ENCODE measurements around the gene OR12D2. TPM values are rescaled to one million over a fixed set of nuclear protein-coding genes. Genes with fewer than 3 reads are reported as not detected.

The OR12D2 gene
- not detected in 5 replicates for total RNA-seq (2022; extraction: Qiagen RNA extraction)

GRCh38 chr6:29395331-29395730, at the start of gene OR12D2:
Gene OR12D2 (plus strand): TSS chr6:29395631. CDS start chr6:29396700, 1,069 bp downstream.

GRCh38 chr6:29368765-29369164, 26.7 kb upstream of the OR12D2 start, which contains the start of gene OR5V1:
Gene OR5V1 (minus strand): TSS chr6:29368865. CDS start chr6:29356195, 12,670 bp downstream.

GRCh38 chr6:29375191-29375590, 20.2 kb upstream of the OR12D2 start, which contains the start of gene OR12D3:
Gene OR12D3 (minus strand): TSS chr6:29375291. CDS start chr6:29375287, 4 bp downstream.

GRCh38 chr6:29414588-29414987, 19.2 kb downstream of the OR12D2 start, which contains the start of gene OR12D1:
Gene OR12D1 (plus strand): TSS chr6:29414928.

GRCh38 chr6:29439006-29439405, 43.6 kb downstream of the OR12D2 start, which contains the start of gene OR10C1:
Gene OR10C1 (plus strand): TSS chr6:29439306. CDS start chr6:29440016, 710 bp downstream.

Other genes starting within 250 kb of the OR12D2 start
- not detected in 5 replicates for gene OR2J2, start 224.7 kb upstream of the OR12D2 start, total RNA-seq (2022; extraction: Qiagen RNA extraction)
- gene OR14J1, start 93.9 kb upstream of the OR12D2 start, total RNA-seq (2022; extraction: Qiagen RNA extraction): not detected in 5 replicates
- gene OR5V1, start 26.8 kb upstream of the OR12D2 start, total RNA-seq (2022; extraction: Qiagen RNA extraction): not detected in 5 replicates
- gene OR12D3, start 20.3 kb upstream of the OR12D2 start, total RNA-seq (2022; extraction: Qiagen RNA extraction): not detected in 5 replicates
- gene OR12D1, start 19.3 kb downstream of the OR12D2 start, total RNA-seq (2022; extraction: Qiagen RNA extraction): not detected in 5 replicates
- gene OR10C1, start 43.7 kb downstream of the OR12D2 start, total RNA-seq (2022; extraction: Qiagen RNA extraction): not detected in 5 replicates
- not detected in 5 replicates for gene OR11A1, start 61.4 kb downstream of the OR12D2 start, total RNA-seq (2022; extraction: Qiagen RNA extraction)
- gene OR2H1, start 61.5 kb downstream of the OR12D2 start, total RNA-seq (2022; extraction: Qiagen RNA extraction): not detected in 5 replicates
- gene MAS1L, start 92.3 kb downstream of the OR12D2 start, total RNA-seq (2022; extraction: Qiagen RNA extraction): not detected in 5 replicates
- 0.31 to 0.97 TPM (median 0.61 TPM) in 5 replicates for gene UBD, start 164.1 kb downstream of the OR12D2 start, total RNA-seq (2022; extraction: Qiagen RNA extraction)
- not detected in 5 replicates for gene OR2H2, start 189.5 kb downstream of the OR12D2 start, total RNA-seq (2022; extraction: Qiagen RNA extraction)
- 3.7 to 5.8 TPM (median 4.8 TPM) in 5 replicates for gene GABBR1, start 237.6 kb downstream of the OR12D2 start, total RNA-seq (2022; extraction: Qiagen RNA extraction)